Urinary bladder (tissue), 4 donors: Measurements from ENCODE around the gene OTOF. TPM values are rescaled to one million over a fixed set of nuclear protein-coding genes. Genes with fewer than 3 reads are reported as not detected.

Source experiments
- DNase-seq: peaks from one replicate; pipeline ENCODE4 v3.0.0-alpha.2; 2015; ENCODE audit errors: extremely low spot score
- H3K27ac ChIP-seq: one replicate; pipeline ENCODE4 v1.5.1; 2013; ENCODE audit warnings: low read depth, mild to moderate bottlenecking, moderate library complexity
- H3K36me3 ChIP-seq: one replicate; pipeline ENCODE4 v1.6.1; 2013; ENCODE audit warnings: mild to moderate bottlenecking, moderate library complexity; ENCODE audit not compliant: insufficient read depth
- H3K4me1 ChIP-seq: one replicate; pipeline ENCODE4 v1.6.1; 2013; ENCODE audit warnings: mild to moderate bottlenecking, moderate library complexity; ENCODE audit not compliant: insufficient read depth
- H3K4me3 ChIP-seq: one replicate; pipeline ENCODE4 v1.5.1; 2013; ENCODE audit warnings: low read depth, low read length
- WGBS: extraction: QIAGEN DNeasy Blood & Tissue Kit; methylation state at CpG from one replicate; pipeline ENCODE4 v1.1.7; 2013; 5-methylcytosine and 5-hydroxymethylcytosine counted together
- polyA plus RNA-seq: library from polyadenylated mRNA; stranded (reverse); fragments of 200-250 nt; gene quantifications from one replicate; pipeline ENCODE4 v1.2.3, GENCODE V29; 2013
- total RNA-seq: library from RNA; depleted of rRNA; stranded (reverse); fragments of >200 nt; gene quantifications from one replicate; pipeline ENCODE4 v1.2.3, GENCODE V29; 2014
- donor health status: healthy with polysubstance abuse.
- donor health status: healthy.

Gene OTOF
- total and polyA plus RNA-seq, 2 donors: 0.10 to 0.32 TPM

DNA sequence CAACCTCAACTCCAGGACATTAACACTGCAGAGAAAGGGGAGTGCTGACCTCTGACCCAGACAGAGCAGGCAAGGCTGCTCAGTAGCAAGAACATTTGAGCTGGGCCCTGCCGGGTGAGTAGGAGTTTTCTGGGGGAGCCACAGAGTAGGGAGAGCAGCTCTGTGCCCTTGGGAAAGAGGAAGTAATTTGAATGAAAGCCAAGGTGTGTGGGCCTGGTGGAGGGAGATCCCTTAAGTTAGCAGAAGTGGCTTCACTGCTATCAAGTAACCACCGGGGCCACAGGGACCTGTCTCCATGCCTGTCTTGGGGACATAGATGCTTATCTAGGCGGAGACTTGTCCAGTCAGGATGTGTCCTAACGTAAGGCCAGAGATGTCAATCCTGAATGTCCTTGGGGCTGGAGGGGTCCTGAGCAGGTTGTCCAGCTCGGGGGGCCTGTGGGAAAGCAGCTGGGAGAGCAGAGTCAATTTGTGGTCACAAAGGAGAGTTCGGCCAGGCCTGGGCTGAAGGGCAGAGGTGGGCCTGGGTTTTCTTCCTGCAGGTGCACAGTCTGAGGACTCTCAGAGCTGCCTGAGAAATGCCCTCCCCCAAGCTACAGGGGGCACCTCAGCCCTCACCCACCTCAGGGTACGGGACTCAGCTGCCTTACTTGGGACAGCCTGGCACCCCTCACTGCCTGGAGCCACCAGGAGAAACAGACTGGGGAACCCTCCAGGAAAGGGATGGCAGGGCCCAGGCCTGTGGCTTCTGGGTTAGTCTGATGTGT lies 15.0 kb upstream of the OTOF start:
- Histone ChIP-seq H3K4me3 (no peak overlapping the region), H3K4me1 (no peaks in the 10 kb centered on the region), H3K36me3 (no peaks in the 10 kb centered on the region), H3K27ac (no peak overlapping the region)
- DNase-seq: no peak
- 80% methylated on average over 7 of the region's 7 CpGs for WGBS

DNA sequence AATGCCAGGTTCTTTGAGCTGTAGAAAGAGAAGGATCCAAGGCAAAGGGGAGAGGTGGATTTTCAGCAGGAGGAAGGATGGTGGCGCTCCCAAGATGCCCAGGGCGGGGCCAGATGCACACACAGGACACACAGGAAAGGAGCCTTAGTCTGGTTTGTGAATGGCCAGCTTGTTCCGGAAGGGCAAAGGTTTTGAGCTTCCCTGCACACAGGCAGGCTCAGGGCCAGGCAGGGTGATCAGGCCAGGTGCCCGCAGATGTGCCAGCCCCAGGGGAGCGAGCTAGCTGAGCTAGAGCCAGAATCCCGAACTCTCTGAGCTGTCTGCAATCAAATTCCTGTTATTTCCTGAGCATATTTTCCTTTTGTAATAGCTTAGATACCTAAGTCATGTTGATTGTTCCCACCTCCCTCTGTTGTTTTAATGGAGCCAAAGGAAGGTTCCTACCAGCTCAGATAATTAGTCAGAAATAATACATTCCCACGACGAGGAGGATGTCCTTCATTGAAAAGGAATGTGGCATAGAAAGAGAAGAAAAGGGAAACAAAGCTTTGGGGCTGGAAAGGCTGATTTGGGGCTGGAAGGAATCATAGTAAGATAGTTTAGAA lies 13.7 kb upstream of the OTOF start:
- DNase-seq: no peak
- WGBS: 75% methylated on average over 8 of the region's 8 CpGs

DNA sequence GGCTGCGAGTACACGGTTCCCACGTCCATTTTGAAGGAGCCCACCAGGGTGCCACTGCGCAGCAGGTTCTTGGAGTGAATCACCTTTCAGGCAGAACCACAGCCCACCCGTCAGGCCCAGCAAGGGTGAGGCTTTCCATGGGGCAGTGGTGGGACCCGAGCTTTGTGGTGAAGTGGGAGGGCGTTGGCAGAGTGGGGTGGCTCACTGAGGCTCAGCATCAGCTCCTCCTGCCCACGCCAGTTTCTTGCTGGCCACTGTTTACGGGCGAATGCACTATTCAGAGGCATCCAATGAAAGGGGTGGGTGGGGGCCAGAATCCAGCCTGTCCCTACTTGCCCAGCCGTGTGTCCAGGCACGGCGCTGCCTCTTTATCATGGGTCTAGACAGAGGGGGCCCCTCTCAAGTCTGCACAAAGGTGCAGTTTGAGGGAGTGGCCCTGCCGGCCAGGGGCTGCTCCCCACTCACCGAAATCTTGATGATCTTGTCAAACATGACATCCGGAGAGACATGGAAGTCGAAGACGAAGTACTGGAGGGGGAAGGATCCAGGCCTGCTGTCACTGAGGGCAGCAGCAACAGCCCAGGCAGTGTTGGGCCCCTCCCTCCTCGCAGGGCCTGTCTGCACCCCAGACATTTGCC lies 11.4 kb upstream of the OTOF start:
- no peak for DNase-seq
- H3K4me1 ChIP-seq: no peaks in the 10 kb centered on the region
- WGBS: 82% methylated on average over 19 of the region's 19 CpGs

More for the DNA sequence above, 13.7 kb upstream of the OTOF start:
- Histone ChIP-seq H3K4me3 (no peak overlapping the region), H3K4me1 (no peaks in the 10 kb centered on the region), H3K27ac (no peak overlapping the region), H3K36me3 (no peaks in the 10 kb centered on the region)

DNA sequence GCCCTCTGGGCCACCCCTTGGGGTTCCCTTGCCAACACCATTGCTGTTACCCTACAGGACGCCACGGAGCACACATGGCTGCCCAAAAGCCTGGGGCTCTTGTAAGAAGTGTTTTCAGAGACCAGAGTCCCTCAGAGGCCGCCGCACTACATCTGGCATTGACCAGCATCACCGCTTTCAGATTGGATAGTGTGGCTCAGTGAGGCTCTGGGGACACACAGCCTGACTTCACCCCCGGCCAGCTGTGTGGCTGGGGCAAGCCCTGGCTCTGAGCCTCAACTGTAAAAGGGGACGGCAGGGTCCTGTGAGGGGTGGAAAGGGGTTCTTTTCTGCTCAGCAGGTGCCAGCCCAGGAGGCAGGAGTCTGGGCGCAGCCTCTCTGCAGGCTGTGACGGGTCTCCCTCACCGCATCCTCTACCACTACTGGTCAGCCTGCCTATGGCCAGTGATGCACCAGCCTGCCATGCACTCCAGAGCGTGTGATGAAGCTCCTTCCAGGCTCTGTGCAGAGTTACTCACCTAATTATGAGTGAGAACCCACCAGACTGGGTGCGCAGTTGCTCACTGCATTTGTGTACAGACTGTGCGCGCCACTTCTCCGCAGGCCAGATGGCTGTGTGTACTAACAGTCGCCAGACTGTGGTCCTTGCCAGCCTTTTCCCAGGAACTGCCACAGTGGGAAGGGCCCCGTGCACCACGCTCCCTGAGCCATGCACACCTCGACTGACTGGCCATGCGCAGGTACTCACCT lies 10.7 kb upstream of the OTOF start:
- WGBS: 90% methylated on average over 20 of the region's 20 CpGs
- H3K36me3 ChIP-seq: no peaks in the 10 kb centered on the region

More for the DNA sequence above, 11.4 kb upstream of the OTOF start:
- H3K36me3 ChIP-seq: no peaks in the 10 kb centered on the region
- no peak overlapping the region for H3K27ac ChIP-seq
- no peak overlapping the region for H3K4me3 ChIP-seq

DNA sequence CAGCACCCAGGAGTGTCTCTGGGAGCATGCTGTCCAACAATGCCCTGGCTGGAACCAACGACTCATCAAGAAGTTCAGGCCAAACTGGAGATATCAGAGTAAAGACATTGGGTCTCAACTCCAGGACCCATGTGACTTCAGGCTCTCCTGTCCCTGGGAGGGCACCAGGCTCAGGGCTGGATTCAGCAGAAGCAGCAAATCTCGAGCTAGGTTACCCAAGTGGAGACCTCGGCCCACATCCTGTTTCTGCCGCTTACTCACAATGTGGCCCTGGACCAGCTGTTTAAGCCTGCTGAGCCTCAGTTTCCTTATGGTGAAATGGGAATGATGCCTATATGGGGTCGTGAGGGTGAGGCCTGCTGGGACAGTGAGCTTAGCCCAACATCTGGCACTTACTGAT lies 9.3 kb upstream of the OTOF start:
- H3K4me3 ChIP-seq: no peak overlapping the region
- H3K4me1 ChIP-seq: no peaks in the 10 kb centered on the region
- DNase-seq: no peak
- WGBS: 80% methylated on average over 5 of the region's 5 CpGs
- no peak overlapping the region for H3K27ac ChIP-seq
- no peaks in the 10 kb centered on the region for H3K36me3 ChIP-seq

More for the DNA sequence above, 10.7 kb upstream of the OTOF start:
- H3K27ac ChIP-seq: no peak overlapping the region
- no peak overlapping the region for H3K4me3 ChIP-seq
- no peak for DNase-seq
- H3K4me1 ChIP-seq: no peaks in the 10 kb centered on the region

DNA sequence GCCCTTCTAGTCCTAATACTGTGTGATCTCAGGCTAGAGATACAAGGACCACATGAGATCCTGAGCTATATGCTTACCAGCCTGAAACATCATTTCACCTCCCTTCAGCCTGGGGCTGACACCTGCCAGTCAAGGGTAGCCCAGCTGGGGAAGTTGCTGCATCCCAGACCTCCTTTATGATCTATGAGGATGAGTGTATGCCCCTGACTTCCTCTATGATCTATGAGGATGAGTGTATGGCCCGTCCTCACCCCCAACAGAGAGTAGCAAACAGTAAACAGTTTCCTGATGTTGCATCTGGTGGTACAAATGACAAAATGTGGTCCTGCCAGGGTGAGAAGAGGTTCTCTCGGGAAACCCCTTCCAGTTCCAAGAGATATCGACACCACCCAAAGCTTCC lies 8.9 kb upstream of the OTOF start:
- Histone ChIP-seq H3K36me3 (no peaks in the 10 kb centered on the region), H3K4me1 (no peaks in the 10 kb centered on the region), H3K27ac (no peak overlapping the region), H3K4me3 (no peak overlapping the region)
- 95% methylated on average over 3 of the region's 3 CpGs for WGBS
- no peak for DNase-seq

DNA sequence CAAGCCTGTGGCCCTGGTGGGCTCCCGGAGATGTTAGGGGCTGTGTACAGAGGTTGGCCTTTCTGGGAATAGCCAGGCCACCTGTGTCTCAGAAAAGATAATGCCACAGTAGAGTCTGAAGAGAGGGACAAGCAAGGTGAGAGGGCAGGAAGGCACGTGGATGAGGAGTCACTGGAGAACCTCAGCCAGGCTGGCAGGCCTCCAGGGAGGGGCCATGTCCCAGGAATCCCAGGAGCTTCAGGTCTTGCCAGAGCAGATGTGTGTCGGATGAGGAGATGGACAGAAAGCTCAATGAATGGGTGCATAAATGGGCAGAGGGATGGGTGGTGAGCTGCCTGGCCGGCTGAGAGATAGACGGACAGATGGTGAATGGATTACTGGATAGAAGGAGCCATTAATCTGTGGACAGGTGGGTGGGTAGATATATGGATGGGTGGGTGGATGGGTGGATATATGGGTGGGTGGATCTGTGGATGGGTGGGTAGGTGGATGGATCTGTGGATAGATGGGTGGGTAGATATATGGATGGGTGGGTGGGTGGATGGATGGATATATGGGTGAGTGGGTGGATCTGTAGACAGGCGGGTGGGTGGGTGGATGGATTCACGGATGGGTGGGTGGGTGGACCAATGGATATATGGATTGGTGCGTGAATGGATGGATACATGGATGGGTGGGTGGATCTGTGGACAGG lies 7.9 kb upstream of the OTOF start:
- Histone ChIP-seq H3K36me3 (no peaks in the 10 kb centered on the region), H3K27ac (no peak overlapping the region), H3K4me3 (no peak overlapping the region), H3K4me1 (no peaks in the 10 kb centered on the region)
- DNase-seq: no peak
- WGBS: 88% methylated on average over 8 of the region's 8 CpGs

DNA sequence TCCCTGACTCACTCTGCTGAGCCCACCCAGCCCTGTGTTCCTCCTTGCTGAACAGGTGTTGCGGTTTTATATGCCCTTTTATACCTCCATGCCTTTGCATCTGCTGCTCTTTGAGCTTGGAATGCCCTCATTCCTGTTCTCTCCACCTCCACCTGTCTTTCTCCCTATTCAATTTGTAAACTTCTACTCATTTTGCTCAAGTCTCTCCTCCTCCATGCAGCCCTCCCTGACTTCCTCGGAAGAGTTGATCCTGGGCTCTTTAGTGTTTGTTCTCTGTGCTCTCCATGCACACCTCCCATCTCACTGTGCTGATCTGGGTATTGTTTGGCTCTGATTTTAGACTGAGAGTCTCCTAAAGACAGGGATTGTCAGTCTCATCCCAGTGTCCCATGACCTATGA lies 7.2 kb upstream of the OTOF start:
- 94% methylated on average over 2 of the region's 2 CpGs for WGBS
- DNase-seq: no peak
- H3K27ac ChIP-seq: no peak overlapping the region
- H3K36me3 ChIP-seq: no peaks in the 10 kb centered on the region
- no peak overlapping the region for H3K4me3 ChIP-seq
- no peaks in the 10 kb centered on the region for H3K4me1 ChIP-seq

DNA sequence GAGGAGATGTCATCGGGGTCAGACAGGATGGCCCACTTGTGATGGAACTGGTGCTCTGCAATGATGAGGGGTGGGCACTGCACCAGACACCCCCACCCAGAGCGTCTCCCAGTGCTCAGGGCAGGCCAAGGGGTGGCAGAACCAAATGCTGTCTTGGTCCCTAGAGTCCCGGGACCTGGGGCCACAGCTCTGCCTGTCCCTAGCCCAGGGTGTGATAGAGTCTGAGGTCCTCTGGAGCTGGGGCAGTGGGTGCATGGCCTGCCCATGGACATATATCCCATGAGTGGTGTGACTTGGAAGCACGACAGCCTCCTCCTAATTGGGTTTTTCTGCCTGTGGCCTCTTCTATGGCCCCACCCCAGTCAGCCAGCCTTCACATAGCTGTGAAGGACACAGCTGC lies 6.7 kb upstream of the OTOF start:
- 92% methylated on average over 4 of the region's 4 CpGs for WGBS
- no peaks in the 10 kb centered on the region for H3K36me3 ChIP-seq
- DNase-seq: no peak
- H3K4me1 ChIP-seq: no peaks in the 10 kb centered on the region
- H3K27ac ChIP-seq: no peak overlapping the region
- H3K4me3 ChIP-seq: no peak overlapping the region

DNA sequence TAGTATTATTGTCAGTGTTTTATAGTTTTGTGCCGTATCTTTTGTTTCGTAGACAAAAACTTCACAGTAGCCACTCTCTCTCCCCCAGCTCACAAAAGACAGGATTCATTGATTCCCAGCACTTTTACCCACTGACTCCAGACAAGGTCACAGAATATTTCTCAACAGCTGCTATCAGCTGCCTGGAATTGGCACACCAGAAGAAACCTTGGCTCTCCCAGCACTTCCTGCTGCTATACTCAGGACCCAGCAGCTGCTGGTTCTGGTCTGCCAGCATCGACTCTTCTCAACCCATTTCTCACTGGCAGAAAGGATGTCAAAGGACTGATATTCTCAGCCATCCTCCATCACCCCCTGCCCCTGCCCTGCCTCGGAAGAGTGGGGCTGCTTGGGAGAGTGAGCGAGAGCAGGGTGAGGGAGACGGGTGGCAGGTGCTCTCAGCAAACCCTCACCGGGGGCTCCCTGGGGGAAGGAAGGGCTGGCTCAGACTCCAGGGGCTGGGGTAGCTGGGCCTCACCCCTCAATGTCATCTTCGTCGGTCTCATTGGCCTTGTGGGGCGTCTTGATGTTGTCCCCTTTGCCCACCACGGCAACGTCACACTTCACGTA lies 6.1 kb upstream of the OTOF start:
- DNase-seq: no peak
- H3K36me3 ChIP-seq: no peaks in the 10 kb centered on the region
- H3K4me1 ChIP-seq: no peaks in the 10 kb centered on the region
- no peak overlapping the region for H3K4me3 ChIP-seq
- H3K27ac ChIP-seq: no peak overlapping the region
- 70% methylated on average over 13 of the region's 13 CpGs for WGBS

DNA sequence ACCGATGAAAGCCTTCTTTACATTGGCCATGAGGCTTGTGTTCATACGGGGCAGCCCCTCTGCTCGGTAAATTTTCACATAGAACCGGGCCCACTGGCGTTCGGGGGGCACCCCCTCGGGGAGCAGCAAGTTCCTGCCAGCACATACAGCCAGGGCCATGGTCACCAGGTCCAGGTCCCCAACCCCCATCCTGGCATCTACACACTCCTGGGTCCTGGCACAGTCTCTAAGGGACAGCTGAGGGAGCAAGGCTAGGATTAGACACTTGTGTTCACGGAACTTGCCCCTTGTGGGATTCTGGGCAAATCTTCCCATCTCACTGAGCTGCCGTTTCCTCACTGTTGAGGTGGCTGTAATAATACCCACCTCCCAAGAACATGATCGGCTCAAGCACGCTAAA lies 5.6 kb upstream of the OTOF start:
- no peaks in the 10 kb centered on the region for H3K36me3 ChIP-seq
- H3K27ac ChIP-seq: no peak overlapping the region
- H3K4me3 ChIP-seq: no peak overlapping the region
- WGBS: 78% methylated on average over 11 of the region's 11 CpGs
- no peak for DNase-seq
- no peaks in the 10 kb centered on the region for H3K4me1 ChIP-seq

DNA sequence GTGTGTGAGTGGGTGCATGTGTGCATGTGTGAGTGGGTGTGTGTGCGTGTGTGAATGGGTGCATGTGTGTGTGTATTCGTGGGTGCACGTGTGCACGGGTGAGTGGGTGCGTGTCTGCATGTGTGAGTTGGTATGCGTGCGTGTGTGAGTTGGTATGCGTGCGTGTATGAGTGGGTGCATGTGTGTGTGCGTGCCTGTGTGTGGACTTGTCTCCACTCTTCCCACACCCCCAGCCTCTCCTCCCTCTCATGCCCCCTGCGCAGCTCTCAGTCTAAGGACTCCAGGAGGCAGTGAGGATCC lies 5.1 kb upstream of the OTOF start:
- Histone ChIP-seq H3K27ac (no peak overlapping the region), H3K4me1 (no peaks in the 10 kb centered on the region), H3K4me3 (no peak overlapping the region), H3K36me3 (no peaks in the 10 kb centered on the region)
- 96% methylated on average over 11 of the region's 11 CpGs for WGBS
- no peak for DNase-seq
